Measurements from ENCODE around the gene DOCK6.

Gene DOCK6

DNA sequence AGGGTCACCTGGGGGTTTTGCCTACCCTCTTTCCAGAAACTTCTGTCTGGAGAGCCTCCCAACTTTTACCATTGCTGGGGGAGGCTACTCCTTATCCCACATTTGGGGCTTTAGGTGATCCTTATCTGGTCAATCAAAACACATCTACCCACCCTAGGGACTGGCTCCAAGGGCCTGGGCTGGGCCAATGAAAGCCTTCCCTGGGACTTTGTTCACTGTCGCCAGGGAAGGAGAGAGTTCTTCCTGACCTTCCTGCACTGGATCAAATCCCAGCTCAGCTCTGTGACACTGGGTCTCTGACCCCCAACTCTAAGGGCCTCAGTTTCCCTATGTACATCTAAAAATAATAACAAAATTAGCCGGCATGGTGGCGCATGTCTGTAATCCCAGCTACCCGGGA, 11.1 kb downstream of the DOCK6 start:
- DNase-seq (ENCODE audit: extremely low read depth, insufficient read length) = no peak
- Histone ChIP-seq H3K27me3 (replicated peaks; ENCODE audit: control insufficient read depth, insufficient read depth, low read length) (no peaks in the 10 kb centered on the region), H3K4me3 (replicated peaks; ENCODE audit: low read depth, low read length) (no peak overlapping the region), H3K36me3 (ENCODE audit: control insufficient read depth, insufficient read depth, low read length) (no peaks in the 10 kb centered on the region; the same call in 1 of the 2 replicates)
- TF ChIP-seq, protein P1, sequence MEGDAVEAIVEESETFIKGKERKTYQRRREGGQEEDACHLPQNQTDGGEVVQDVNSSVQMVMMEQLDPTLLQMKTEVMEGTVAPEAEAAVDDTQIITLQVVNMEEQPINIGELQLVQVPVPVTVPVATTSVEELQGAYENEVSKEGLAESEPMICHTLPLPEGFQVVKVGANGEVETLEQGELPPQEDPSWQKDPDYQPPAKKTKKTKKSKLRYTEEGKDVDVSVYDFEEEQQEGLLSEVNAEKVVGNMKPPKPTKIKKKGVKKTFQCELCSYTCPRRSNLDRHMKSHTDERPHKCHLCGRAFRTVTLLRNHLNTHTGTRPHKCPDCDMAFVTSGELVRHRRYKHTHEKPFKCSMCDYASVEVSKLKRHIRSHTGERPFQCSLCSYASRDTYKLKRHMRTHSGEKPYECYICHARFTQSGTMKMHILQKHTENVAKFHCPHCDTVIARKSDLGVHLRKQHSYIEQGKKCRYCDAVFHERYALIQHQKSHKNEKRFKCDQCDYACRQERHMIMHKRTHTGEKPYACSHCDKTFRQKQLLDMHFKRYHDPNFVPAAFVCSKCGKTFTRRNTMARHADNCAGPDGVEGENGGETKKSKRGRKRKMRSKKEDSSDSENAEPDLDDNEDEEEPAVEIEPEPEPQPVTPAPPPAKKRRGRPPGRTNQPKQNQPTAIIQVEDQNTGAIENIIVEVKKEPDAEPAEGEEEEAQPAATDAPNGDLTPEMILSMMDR (IDR thresholded peaks at IDR 0.05; ENCODE audit: insufficient read depth, low read length, poor library complexity, severe bottlenecking) = no peak

DNA sequence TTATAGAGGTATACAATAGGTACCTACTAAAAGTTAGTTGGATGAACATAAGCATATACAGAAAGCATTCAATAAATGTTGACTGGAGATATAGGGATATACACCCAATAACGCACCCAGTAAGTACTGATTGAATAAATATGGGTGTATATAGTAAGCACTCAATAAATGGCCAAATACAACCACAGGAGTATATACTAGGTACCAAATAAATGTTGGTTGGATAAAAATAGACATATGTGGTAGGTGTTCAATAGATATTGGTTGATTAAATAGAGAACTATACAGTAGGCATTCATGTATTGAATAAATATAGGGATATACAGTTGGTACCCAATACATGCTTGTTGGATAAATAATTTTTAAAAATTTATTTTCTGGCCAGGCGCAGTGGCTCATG, 13.5 kb downstream of the DOCK6 start:
- DNase-seq (ENCODE audit: extremely low read depth, insufficient read length) = no peak
- TF ChIP-seq, protein P1 (IDR thresholded peaks at IDR 0.05; ENCODE audit: insufficient read depth, low read length, poor library complexity, severe bottlenecking) = no peak
- no peaks in the 10 kb centered on the region for H3K27me3 ChIP-seq (replicated peaks; ENCODE audit: control insufficient read depth, insufficient read depth, low read length)
- no peaks in the 10 kb centered on the region; the same call in 1 of the 2 replicates for H3K36me3 ChIP-seq (ENCODE audit: control insufficient read depth, insufficient read depth, low read length)
- no peak overlapping the region for H3K4me3 ChIP-seq (replicated peaks; ENCODE audit: low read depth, low read length)

DNA sequence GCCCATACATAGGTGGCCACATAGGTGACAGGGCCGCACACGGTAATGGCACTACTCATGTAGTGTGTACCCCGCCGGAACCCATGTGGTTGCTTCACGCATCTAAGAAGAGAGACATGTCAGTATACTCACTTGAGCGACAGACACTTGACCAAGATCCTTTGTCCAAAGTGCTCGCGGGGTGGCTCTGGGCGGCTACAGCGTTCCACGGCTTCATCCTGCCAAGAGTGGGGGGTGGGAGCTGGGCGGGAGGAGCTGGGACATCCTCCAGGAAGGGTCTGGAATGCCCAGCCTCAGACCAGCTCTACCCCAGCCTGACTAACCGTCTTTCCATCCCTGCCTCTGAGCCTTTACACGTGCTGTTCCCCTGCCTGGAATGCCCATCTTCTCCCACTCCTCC, 14.4 kb downstream of the DOCK6 start:
- no peaks in the 10 kb centered on the region for H3K27me3 ChIP-seq (replicated peaks; ENCODE audit: control insufficient read depth, insufficient read depth, low read length)
- no peaks in the 10 kb centered on the region; the same call in 1 of the 2 replicates for H3K36me3 ChIP-seq (ENCODE audit: control insufficient read depth, insufficient read depth, low read length)
- TF ChIP-seq, protein P1 (IDR thresholded peaks at IDR 0.05; ENCODE audit: insufficient read depth, low read length, poor library complexity, severe bottlenecking) = no peak
- DNase-seq (ENCODE audit: extremely low read depth, insufficient read length) = no peak
- no peak overlapping the region for H3K4me3 ChIP-seq (replicated peaks; ENCODE audit: low read depth, low read length)

DNA sequence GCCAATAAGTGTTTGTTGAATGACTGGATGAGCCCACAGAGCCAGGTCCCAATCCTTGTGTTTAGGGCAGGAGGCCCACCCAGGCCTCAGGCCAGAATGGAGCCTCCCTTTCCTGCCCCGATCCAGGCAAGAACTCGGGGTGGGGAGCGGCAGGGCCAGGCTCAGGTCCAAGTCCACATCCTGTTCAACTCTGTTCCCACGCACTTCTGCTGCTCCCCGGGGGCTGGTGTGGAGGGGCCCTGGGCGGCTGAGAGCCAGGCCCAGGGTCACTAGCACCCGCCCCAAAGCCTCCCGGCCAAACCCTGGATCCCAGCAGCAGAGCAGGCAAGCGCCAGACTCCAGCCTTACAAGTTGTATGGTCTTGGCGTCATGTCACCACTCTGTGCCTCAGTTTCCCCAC, 14.9 kb downstream of the DOCK6 start:
- Histone ChIP-seq H3K4me3 (replicated peaks; ENCODE audit: low read depth, low read length) (no peak overlapping the region), H3K27me3 (replicated peaks; ENCODE audit: control insufficient read depth, insufficient read depth, low read length) (no peaks in the 10 kb centered on the region), H3K36me3 (ENCODE audit: control insufficient read depth, insufficient read depth, low read length) (no peaks in the 10 kb centered on the region; the same call in 1 of the 2 replicates)
- no peak for DNase-seq (ENCODE audit: extremely low read depth, insufficient read length)
- TF ChIP-seq, protein P1 (IDR thresholded peaks at IDR 0.05; ENCODE audit: insufficient read depth, low read length, poor library complexity, severe bottlenecking) = no peak

DNA sequence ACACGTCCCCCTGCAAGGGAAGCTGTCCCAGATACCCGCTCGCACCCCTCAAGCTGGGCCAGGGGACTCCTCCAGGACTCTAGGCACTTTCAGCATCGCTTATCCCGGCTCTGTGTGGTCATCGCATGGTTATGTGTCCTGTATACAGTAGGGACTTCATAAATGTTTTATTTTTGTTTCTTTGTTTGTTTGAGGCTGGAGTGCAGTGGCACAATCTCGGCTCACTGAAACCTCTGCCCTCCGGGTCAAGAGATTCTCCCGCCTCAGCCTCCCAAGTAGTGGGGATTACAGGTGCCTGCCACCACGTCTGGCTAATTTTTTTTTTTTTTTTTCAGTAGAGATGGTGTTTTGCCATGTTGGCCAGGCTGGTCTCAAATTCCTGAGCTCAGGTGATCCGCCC, 15.4 kb downstream of the DOCK6 start:
- no peak for DNase-seq (ENCODE audit: extremely low read depth, insufficient read length)
- Histone ChIP-seq H3K27me3 (replicated peaks; ENCODE audit: control insufficient read depth, insufficient read depth, low read length) (no peaks in the 10 kb centered on the region), H3K36me3 (ENCODE audit: control insufficient read depth, insufficient read depth, low read length) (no peaks in the 10 kb centered on the region; the same call in 1 of the 2 replicates), H3K4me3 (replicated peaks; ENCODE audit: low read depth, low read length) (no peak overlapping the region)
- TF ChIP-seq, protein P1 (IDR thresholded peaks at IDR 0.05; ENCODE audit: insufficient read depth, low read length, poor library complexity, severe bottlenecking) = no peak
